ENCODE measurements around the gene UROC1. TPM values are rescaled to one million over a fixed set of nuclear protein-coding genes. Genes with fewer than 3 reads are reported as not detected.
A peak's percentile ranks its signal among the peaks of the same experiment; 100 is the strongest.

Gene UROC1
- polyA plus RNA-seq, 1 of the 3 experiments (the other 2 are of a cell fraction) = not detected

DNA sequence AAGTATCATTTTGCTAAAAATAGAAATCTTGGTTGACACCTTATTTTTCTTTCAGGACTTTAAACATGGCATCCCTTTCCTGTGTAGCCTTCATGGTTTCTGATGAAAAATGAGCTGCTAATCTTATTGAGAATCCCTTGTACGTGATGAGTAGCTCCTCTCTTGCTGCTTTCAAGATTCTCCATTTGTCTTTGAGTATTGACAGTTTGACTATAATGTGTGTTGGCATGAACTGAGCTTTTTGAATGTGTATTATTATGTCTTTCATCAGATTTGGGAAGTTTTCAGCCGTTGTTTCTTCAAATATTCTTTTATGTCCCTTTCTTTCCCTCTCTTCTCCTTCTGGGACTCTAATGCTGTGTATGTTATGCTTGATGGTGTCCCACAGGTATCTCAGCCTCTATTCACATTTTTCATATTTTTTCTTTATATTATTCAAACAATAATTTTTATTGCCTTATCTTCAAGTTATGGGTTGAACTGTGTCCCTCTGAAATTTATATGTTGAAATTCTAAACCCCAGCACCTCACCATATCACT is 45.2 kb upstream of the UROC1 start:
- Histone ChIP-seq H3F3A (replicated peaks; ENCODE audit: insufficient read depth) (no peaks in the 10 kb centered on the region), H3K9me3 (no peaks in the 10 kb centered on the region), H3K9ac (no peak overlapping the region), H3K36me3 (replicated peaks in 1 of 2; ENCODE audit: control insufficient read depth in 1 of 2, insufficient read depth in 2 of 2, low read length in 1 of 2) (no peaks in the 10 kb centered on the region), H3K4me3 (ENCODE audit: low read depth in 2 of 2, low read length in 1 of 2) (no peak overlapping the region), H3K4me1 (ENCODE audit: control insufficient read depth in 1 of 2, insufficient read depth in 2 of 2, low read depth in 1 of 2, low read length in 1 of 2) (peaks cover 0 to 11% of the 10 kb centered on the region in 2 experiments; a peak in 1 of 4 replicates), H3K9me2 (no peaks in the 10 kb centered on the region), H3K4me2 (no peak overlapping the region), H2AFZ (ENCODE audit: low read depth) (no peak overlapping the region), H3K27ac (ENCODE audit: low read depth in 2 of 2, low read length in 1 of 2) (no peak overlapping the region), H3K79me2 (ENCODE audit: insufficient read depth) (no peaks in the 10 kb centered on the region), H4K20me1 (ENCODE audit: insufficient read depth) (no peaks in the 10 kb centered on the region), H3K27me3 (ENCODE audit: insufficient read depth) (no peaks in the 10 kb centered on the region)
- WGBS (ENCODE audit: low lambda C conversion rate) = 37% methylated on average over 2 of the region's 2 CpGs
- DNase-seq = no peak
- TF ChIP-seq, protein P1, sequence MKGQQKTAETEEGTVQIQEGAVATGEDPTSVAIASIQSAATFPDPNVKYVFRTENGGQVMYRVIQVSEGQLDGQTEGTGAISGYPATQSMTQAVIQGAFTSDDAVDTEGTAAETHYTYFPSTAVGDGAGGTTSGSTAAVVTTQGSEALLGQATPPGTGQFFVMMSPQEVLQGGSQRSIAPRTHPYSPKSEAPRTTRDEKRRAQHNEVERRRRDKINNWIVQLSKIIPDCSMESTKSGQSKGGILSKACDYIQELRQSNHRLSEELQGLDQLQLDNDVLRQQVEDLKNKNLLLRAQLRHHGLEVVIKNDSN (IDR thresholded peaks at IDR 0.05; ENCODE audit: borderline replicate concordance, low read depth) = no peak
- no peak for TF ChIP-seq POLR2AphosphoS5 (IDR thresholded peaks at IDR 0.05; ENCODE audit: low read depth, low read length)
- no peak for TF ChIP-seq RFX5 (IDR thresholded peaks at IDR 0.05; ENCODE audit: low read length)
- TF ChIP-seq TCF12 (IDR thresholded peaks at IDR 0.05) = no peak
- TF ChIP-seq GABPA (IDR thresholded peaks at IDR 0.05; ENCODE audit: low read depth) = no peak
- no peak for TF ChIP-seq NFIC (IDR thresholded peaks at IDR 0.05; ENCODE audit: borderline replicate concordance)
- TF ChIP-seq, protein P2, sequence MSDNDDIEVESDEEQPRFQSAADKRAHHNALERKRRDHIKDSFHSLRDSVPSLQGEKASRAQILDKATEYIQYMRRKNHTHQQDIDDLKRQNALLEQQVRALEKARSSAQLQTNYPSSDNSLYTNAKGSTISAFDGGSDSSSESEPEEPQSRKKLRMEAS (IDR thresholded peaks at IDR 0.05; ENCODE audit: low read depth) = no peak
- ChIA-PET CTCF (interaction anchor here (1.2 kb wide), 1 partner anchor 116 kb away, joined by 3 read pairs; no protein-coding TSS in a partner anchor), POLR2A (no interaction called here)

DNA sequence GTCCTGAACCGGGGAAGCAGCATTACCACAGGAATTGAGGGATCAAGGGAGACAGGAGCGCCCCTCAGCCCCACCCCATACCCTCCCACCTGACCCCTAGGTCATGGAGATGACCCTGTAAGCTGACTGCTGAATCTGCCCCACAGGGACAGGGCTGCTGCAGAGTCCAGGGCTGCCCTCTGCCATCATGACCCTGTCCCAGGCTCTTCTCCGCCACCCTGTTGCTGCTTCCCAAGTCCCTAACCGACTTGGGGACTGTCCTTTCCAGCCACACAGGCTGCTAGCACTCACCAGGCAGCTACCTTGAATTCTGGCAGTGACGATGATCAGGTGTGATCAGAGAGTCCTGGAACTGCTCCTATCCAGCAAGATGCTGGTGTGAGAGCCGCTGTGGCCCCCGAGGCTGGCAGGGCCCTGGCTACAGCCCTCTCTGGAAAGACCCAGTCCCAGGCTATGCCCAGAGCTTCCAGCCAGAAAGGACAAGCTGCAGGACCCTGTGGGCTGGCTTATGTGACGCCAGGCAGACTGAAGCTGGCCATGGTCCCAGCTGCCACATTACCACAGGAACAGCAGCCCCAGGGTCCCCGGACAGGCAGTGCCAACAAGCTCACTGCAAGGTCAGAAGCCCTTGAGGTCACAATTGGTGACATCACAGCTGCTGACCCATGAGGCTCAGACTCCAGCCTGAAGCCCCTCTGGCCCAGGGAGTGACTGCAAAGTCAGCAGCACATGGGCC is 40.9 kb upstream of the UROC1 start, which contains the start of gene C3orf22:
TSS of gene C3orf22 (minus strand) at position 597 of the 736 bp plus-strand sequence. CDS start 5,542 bp downstream, outside the sequence.
- peak; percentile 61 for DNase-seq
- CTCF ChIA-PET = interaction anchor here (0.8 kb wide), 1 partner anchor 915 kb away, joined by 3 read pairs; no protein-coding TSS in a partner anchor

More for the DNA sequence above, 40.9 kb upstream of the UROC1 start, which contains the start of gene C3orf22:
- peaks cover 0 to 11% of the 10 kb centered on the region in 2 experiments; a peak in 1 of 4 replicates for H3K4me1 ChIP-seq (ENCODE audit: control insufficient read depth in 1 of 2, insufficient read depth in 2 of 2, low read depth in 1 of 2, low read length in 1 of 2)
- H3K9me2 ChIP-seq = no peaks in the 10 kb centered on the region
- no peak within 1 kb of the TSS for H3K4me2 ChIP-seq
- WGBS (ENCODE audit: low lambda C conversion rate) = 40% methylated on average over 5 of the region's 9 CpGs
- H4K20me1 ChIP-seq (ENCODE audit: insufficient read depth) = no peaks in the 10 kb centered on the region
- no peaks in the 10 kb centered on the region for H3K36me3 ChIP-seq (replicated peaks in 1 of 2; ENCODE audit: control insufficient read depth in 1 of 2, insufficient read depth in 2 of 2, low read length in 1 of 2)
- H3K79me2 ChIP-seq (ENCODE audit: insufficient read depth) = no peaks in the 10 kb centered on the region
- POLR2A ChIA-PET = no interaction called here
- TF ChIP-seq POLR2AphosphoS5 (IDR thresholded peaks at IDR 0.05; ENCODE audit: low read depth, low read length) (no peak), NRF1 (IDR thresholded peaks at IDR 0.05; ENCODE audit: low read depth, low read length) (no peak), MXI1 (IDR thresholded peaks at IDR 0.05; ENCODE audit: low read depth, low read length) (no peak), SIN3A (IDR thresholded peaks at IDR 0.05; ENCODE audit: borderline replicate concordance, low read depth, low read length) (no peak), ELF1 (IDR thresholded peaks at IDR 0.05) (no peak), RAD21 (IDR thresholded peaks at IDR 0.05; ENCODE audit: low read length) (no peak), TCF12 (IDR thresholded peaks at IDR 0.05) (no peak), TEAD4 (IDR thresholded peaks at IDR 0.05; ENCODE audit: borderline replicate concordance, insufficient read depth) (no peak), GABPA (IDR thresholded peaks at IDR 0.05; ENCODE audit: low read depth) (no peak), NFIC (IDR thresholded peaks at IDR 0.05; ENCODE audit: borderline replicate concordance) (no peak), RFX5 (IDR thresholded peaks at IDR 0.05; ENCODE audit: low read length) (no peak), FOXM1 (IDR thresholded peaks at IDR 0.05; ENCODE audit: low read depth) (no peak), TAF1 (IDR thresholded peaks at IDR 0.05; ENCODE audit: borderline replicate concordance, low read depth, low read length) (no peak), JUND (IDR thresholded peaks at IDR 0.05) (no peak), FOXJ3 (CRISPR knock-in tag; IDR thresholded peaks at IDR 0.05) (no peak)
- TF ChIP-seq, protein P3, sequence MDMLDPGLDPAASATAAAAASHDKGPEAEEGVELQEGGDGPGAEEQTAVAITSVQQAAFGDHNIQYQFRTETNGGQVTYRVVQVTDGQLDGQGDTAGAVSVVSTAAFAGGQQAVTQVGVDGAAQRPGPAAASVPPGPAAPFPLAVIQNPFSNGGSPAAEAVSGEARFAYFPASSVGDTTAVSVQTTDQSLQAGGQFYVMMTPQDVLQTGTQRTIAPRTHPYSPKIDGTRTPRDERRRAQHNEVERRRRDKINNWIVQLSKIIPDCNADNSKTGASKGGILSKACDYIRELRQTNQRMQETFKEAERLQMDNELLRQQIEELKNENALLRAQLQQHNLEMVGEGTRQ (IDR thresholded peaks at IDR 0.05; ENCODE audit: borderline replicate concordance, low read depth, low read length) = no peak
- TF ChIP-seq, protein P4, sequence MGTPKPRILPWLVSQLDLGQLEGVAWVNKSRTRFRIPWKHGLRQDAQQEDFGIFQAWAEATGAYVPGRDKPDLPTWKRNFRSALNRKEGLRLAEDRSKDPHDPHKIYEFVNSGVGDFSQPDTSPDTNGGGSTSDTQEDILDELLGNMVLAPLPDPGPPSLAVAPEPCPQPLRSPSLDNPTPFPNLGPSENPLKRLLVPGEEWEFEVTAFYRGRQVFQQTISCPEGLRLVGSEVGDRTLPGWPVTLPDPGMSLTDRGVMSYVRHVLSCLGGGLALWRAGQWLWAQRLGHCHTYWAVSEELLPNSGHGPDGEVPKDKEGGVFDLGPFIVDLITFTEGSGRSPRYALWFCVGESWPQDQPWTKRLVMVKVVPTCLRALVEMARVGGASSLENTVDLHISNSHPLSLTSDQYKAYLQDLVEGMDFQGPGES (IDR thresholded peaks at IDR 0.05; ENCODE audit: low read depth, low read length) = no peak
- no peaks in the 10 kb centered on the region for H3K9me3 ChIP-seq
- H3K27ac ChIP-seq (ENCODE audit: low read depth in 2 of 2, low read length in 1 of 2) = no peak within 1 kb of the TSS
- no peaks in the 10 kb centered on the region for H3K27me3 ChIP-seq (ENCODE audit: insufficient read depth)
- H3K9ac ChIP-seq = no peak within 1 kb of the TSS
- H3K4me3 ChIP-seq (ENCODE audit: low read depth in 2 of 2, low read length in 1 of 2) = no peak within 1 kb of the TSS
- H2AFZ ChIP-seq (ENCODE audit: low read depth) = no peak within 1 kb of the TSS
- H3F3A ChIP-seq (replicated peaks; ENCODE audit: insufficient read depth) = no peaks in the 10 kb centered on the region
